GM06990 (cell line): ENCODE data around the gene PEDS1.

ENCODE experiments used
- DNase-seq: peaks from one replicate; pipeline ENCODE4 v3.0.0-alpha.2; 2011; ENCODE audit not compliant: insufficient read length; ENCODE audit errors: extremely low read depth
- H3K27me3 ChIP-seq: replicated peaks from 2 replicates; pipeline ENCODE4 v1.6.0; 2011; ENCODE audit warnings: low read length; ENCODE audit not compliant: control insufficient read depth, insufficient read depth
- H3K36me3 ChIP-seq: 2 replicates; pipeline ENCODE4 v1.5.1; 2011; ENCODE audit warnings: low read length; ENCODE audit not compliant: control insufficient read depth, insufficient read depth
- H3K4me3 ChIP-seq: replicated peaks from 2 replicates; pipeline ENCODE4 v1.5.1; 2011; ENCODE audit warnings: low read depth, mild to moderate bottlenecking, control low read depth, low read length
- CTCF ChIP-seq: IDR thresholded peaks from 2 replicates; pipeline ENCODE4 v1.5.1; 2011; ENCODE audit warnings: low read length, control low read depth, mild to moderate bottlenecking, inconsistent platforms; ENCODE audit not compliant: insufficient read depth, poor library complexity, severe bottlenecking

PEDS1 gene

GRCh38 chr20:50188287-50188688 is 34.8 kb upstream of the PEDS1 start:
- H3K27me3 ChIP-seq, result no peaks in the 10 kb centered on the region; the same call in 1 of the 2 replicates

GRCh38 chr20:50187403-50188051 is 34.0 kb upstream of the PEDS1 start:
- Histone ChIP-seq H3K36me3 (no peaks in the 10 kb centered on the region), H3K27me3 (no peaks in the 10 kb centered on the region; the same call in 1 of the 2 replicates), H3K4me3 (no peak overlapping the region)
- TF ChIP-seq CTCF, result no peak
- no peak for DNase-seq

More at GRCh38 chr20:50188287-50188688, 34.8 kb upstream of the PEDS1 start:
- TF ChIP-seq CTCF, result no peak
- Histone ChIP-seq H3K36me3 (no peaks in the 10 kb centered on the region; the same call in 1 of the 2 replicates), H3K4me3 (no peak overlapping the region)
- no peak for DNase-seq

GRCh38 chr20:50186987-50187402 is 33.5 kb upstream of the PEDS1 start:
- Histone ChIP-seq H3K36me3 (no peaks in the 10 kb centered on the region), H3K4me3 (no peak overlapping the region), H3K27me3 (no peaks in the 10 kb centered on the region; the same call in 1 of the 2 replicates)
- no peak for TF ChIP-seq CTCF
- no peak for DNase-seq

- no peak for DNase-seq
- H3K4me3 ChIP-seq, result no peak overlapping the region
- H3K36me3 ChIP-seq, result no peaks in the 10 kb centered on the region
- peak; percentile 94 for TF ChIP-seq CTCF
- H3K27me3 ChIP-seq, result no peaks in the 10 kb centered on the region; the same call in 1 of the 2 replicates
Measured at GRCh38 chr20:50186151-50186885, 32.8 kb upstream of the PEDS1 start.

- DNase-seq, result no peak
- Histone ChIP-seq H3K27me3 (no peaks in the 10 kb centered on the region; the same call in 1 of the 2 replicates), H3K36me3 (no peaks in the 10 kb centered on the region), H3K4me3 (no peak overlapping the region)
- no peak for TF ChIP-seq CTCF
Measured at GRCh38 chr20:50185426-50185825, 31.9 kb upstream of the PEDS1 start.
